ENCODE data around the gene CDKN2B-AS1.

The CDKN2B-AS1 gene

GRCh38 chr9:22008384-22008716, 13.8 kb downstream of the CDKN2B-AS1 start:
- no peak for DNase-seq

GRCh38 chr9:22008717-22009505, 14.3 kb downstream of the CDKN2B-AS1 start, which contains the start of gene CDKN2B:
CDKN2B (minus strand) TSS chr9:22009305; CDS start chr9:22008953, 352 bp downstream.
- peak; percentile 41 to 80 (median 56) for DNase-seq

- DNase-seq = no peak
Measured at GRCh38 chr9:22009506-22009867, 14.9 kb downstream of the CDKN2B-AS1 start.

- DNase-seq = no peak
Measured at GRCh38 chr9:22010866-22011625, 16.5 kb downstream of the CDKN2B-AS1 start.

GRCh38 chr9:22022396-22022795, 27.8 kb downstream of the CDKN2B-AS1 start:
- no peak for DNase-seq

GRCh38 chr9:22026696-22027095, 32.1 kb downstream of the CDKN2B-AS1 start:
- no peak for DNase-seq

GRCh38 chr9:22028394-22028793, 33.8 kb downstream of the CDKN2B-AS1 start:
- no peak for DNase-seq

GRCh38 chr9:22029231-22029630, 34.6 kb downstream of the CDKN2B-AS1 start:
- DNase-seq = no peak

GRCh38 chr9:22030101-22030598, 35.6 kb downstream of the CDKN2B-AS1 start:
- no peak for DNase-seq

GRCh38 chr9:22031655-22032411, 37.2 kb downstream of the CDKN2B-AS1 start:
- DNase-seq = no peak

GRCh38 chr9:22033012-22033630, 38.5 kb downstream of the CDKN2B-AS1 start:
- no peak for DNase-seq

GRCh38 chr9:22035591-22036011, 41.0 kb downstream of the CDKN2B-AS1 start:
- peak in 1 of 5 donors; percentile 38 for DNase-seq

GRCh38 chr9:22036866-22037626, 42.5 kb downstream of the CDKN2B-AS1 start:
- DNase-seq = no peak

GRCh38 chr9:22037954-22038690, 43.5 kb downstream of the CDKN2B-AS1 start:
- DNase-seq = peak in 1 of 5 donors; percentile 16

GRCh38 chr9:22039258-22039657, 44.7 kb downstream of the CDKN2B-AS1 start:
- DNase-seq = no peak

- no peak for DNase-seq
Measured at GRCh38 chr9:22040760-22041159, 46.2 kb downstream of the CDKN2B-AS1 start.

- DNase-seq = no peak
Measured at GRCh38 chr9:22041344-22041743, 46.8 kb downstream of the CDKN2B-AS1 start.

- no peak for DNase-seq
Measured at GRCh38 chr9:22041775-22042174, 47.2 kb downstream of the CDKN2B-AS1 start.

GRCh38 chr9:22043928-22044327, 49.3 kb downstream of the CDKN2B-AS1 start:
- DNase-seq = no peak

GRCh38 chr9:22044583-22044982, 50.0 kb downstream of the CDKN2B-AS1 start:
- DNase-seq = no peak

- no peak for DNase-seq
Measured at GRCh38 chr9:22045423-22045822, 50.8 kb downstream of the CDKN2B-AS1 start.
